Stimulated activated CD4-positive, alpha-beta T cell treated with anti-CD3 and anti-CD28 coated beads, TNF-alpha, amount 100 ng/mL, for 48 hours (primary cell): ENCODE results near the gene LAMB1.
A peak's percentile ranks its signal among the peaks of the same experiment; 100 is the strongest.
"Not testable (repeated sequence)": the region's sequence is repeated elsewhere in the genome, so short reads cannot be mapped to it uniquely, and the experiment has no call there.

ENCODE experiments used
- DNase-seq, 3 donors: peaks; one replicate each; pipeline ENCODE4 v3.0.0-alpha.2; 2020; ENCODE audit warnings: low read depth in 3 of 3

LAMB1 gene

GRCh38 chr7:107917763-107918651 is 85.0 kb downstream of the LAMB1 start:
- no peak for DNase-seq

DNA sequence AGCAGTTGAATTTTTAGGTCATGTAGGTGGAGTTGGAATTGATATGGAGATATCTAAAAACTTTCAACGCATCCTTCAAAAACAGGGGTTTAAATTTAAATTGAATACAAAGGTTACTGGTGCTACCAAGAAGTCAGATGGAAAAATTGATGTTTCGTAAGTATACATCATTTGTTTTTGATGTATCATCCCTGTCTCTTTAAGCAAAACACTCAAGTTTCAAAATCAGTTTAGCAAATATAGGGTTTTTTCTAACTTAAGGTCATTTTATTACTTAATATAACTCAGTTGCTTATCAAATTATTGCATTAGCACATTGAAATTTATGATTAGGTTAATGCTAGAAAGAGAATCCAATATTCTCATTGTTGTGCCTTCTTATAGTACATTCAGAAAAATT is 87.4 kb downstream of the LAMB1 start:
- no peak for DNase-seq

DNA sequence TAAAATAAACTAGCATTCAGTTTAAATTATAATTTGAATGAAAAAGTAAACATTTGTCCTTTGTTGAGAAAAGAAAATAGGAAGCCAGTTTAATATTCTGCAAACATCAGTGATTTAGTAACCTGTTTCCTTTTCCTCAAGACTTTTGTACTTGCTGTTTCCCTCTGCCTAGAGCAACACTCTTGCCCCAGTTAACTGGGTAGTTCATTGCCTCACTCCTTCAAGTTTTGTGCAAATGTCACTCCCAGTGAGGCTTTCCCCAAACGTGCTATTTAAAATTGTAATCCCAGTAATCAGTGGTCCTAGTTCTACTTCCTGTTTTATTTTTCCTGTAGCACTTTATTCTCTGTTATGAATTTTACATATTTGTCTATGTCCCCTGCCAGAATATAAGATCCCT is 88.1 kb downstream of the LAMB1 start:
- DNase-seq: no peak

GRCh38 chr7:107913851-107914250 is 89.1 kb downstream of the LAMB1 start:
- DNase-seq: no peak

DNA sequence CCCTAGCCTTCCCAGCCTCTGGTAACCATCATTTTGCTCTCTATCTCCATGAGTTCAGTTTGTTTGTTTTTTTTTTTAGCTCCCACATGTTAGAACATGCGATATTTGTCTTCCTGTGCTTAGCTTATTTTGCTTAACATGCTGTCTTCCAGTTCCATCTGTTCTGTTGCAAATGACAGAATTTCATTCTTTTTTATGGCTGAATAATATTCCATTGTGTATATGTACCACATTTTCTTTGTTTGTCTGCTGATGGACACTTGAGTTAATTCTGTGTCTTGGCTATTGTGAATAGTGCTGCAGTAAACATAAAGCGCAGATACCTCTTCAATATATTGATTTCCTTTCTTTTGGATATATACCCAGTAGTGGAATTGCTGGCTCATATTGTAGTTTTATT is 91.0 kb downstream of the LAMB1 start:
- no peak for DNase-seq

DNA sequence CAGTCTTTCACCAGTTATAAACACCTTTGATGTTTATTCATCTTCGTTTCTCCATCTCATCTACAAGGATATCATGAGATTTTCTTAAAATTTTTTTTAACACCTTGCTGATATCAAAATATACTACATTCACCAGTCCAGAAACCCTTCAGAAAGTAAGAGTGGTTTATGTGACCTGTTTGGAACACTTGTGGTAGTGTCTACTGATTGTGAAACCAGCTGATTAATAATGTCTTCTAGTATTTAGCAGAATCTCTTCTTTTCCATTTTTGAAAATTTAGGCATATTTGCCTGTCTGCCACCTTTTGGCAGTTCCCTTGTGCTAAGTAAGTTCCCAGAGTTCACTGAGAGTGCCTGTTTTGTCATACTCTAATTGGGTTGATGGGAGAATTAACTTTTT is 93.5 kb downstream of the LAMB1 start:
- no peak for DNase-seq

- no peak for DNase-seq
Observed at GRCh38 chr7:107907790-107908189, 95.2 kb downstream of the LAMB1 start.

DNA sequence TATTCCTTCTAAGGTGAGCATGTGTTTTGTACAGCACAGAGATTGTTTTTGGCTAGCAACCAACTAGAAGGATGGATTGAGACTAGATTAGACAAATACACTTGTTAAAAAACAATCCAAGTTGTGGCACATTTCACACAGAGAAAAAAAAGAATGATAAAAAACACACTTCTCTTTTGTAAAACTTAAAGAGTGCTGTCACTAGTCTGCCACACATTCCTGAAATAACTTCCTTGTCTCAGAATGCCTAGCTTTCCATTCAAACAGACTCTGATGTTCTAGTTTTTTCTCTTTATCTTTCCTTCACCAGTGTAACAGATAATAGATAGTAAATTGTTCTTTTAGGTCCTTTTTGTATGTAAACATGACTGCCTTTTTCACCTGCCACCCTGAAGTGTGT is 100.6 kb downstream of the LAMB1 start:
- DNase-seq: no peak

DNA sequence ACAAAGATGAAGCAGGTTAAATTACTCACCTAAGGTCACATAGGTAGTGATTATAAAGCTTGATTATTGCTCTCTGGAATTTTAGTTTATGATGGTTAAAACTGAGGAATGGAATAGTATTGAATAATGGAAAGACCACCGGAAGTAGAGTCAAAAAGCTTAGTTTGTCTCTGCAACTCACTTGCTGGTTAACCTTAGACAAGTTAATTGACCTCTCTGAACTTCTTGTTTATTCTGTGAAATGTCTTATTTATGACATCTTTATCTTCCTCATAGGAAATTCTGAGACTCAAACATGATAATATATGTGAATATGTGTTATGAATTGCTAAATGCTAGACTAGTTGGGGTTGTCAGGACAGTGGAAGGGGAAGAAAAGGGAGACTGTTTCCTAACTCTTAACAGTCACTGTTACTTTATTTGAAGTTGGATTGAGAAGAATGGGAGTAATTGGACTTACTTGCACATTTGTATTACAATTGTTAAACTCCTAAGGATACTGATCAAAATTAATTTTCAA is 102.4 kb downstream of the LAMB1 start:
- DNase-seq: no peak

DNA sequence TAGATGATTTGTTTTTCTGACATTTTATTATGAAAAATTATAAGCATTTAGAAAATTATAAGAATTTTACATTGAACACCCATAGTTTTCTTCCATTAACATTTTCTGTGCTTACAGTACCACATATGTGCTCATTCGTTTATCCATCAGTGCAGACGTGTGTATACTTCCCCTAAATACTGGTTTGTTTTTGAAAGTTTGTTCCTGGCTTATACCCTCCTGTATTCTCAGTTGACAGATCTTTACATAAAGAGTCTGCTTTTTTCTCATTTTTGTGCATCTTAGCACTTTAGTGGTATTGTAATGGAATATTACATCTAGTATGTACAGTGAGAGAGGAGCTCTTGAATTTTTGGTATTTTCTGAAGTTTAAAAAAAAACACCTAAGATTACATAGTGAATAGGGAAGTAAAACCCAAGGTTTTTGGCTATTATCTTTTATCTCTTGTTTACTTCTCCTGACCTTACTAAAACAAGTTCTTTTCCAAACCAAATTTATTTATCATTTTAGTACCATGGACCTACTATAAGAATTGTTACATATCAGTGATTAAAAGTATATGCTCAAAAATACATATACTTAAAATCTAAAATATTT is 103.9 kb downstream of the LAMB1 start:
- no peak for DNase-seq

DNA sequence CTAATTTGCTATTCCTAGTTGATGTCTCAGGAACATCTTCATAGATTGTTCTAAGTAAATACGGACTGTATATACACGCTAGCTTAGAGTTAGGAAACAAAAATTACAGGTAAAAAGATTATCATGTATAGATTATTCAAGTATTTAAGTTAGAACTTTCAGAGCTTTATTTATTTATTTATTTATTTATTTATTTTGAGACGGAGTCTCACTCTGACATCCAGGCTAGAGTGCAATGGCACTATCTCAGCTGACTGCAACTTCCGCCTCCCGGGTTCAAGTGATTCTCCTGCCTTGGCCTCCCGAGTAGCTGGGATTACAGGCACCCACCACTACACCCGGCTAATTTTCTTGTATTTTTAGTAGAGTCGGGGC is 110.6 kb downstream of the LAMB1 start:
- DNase-seq: not testable (repeated sequence)

DNA sequence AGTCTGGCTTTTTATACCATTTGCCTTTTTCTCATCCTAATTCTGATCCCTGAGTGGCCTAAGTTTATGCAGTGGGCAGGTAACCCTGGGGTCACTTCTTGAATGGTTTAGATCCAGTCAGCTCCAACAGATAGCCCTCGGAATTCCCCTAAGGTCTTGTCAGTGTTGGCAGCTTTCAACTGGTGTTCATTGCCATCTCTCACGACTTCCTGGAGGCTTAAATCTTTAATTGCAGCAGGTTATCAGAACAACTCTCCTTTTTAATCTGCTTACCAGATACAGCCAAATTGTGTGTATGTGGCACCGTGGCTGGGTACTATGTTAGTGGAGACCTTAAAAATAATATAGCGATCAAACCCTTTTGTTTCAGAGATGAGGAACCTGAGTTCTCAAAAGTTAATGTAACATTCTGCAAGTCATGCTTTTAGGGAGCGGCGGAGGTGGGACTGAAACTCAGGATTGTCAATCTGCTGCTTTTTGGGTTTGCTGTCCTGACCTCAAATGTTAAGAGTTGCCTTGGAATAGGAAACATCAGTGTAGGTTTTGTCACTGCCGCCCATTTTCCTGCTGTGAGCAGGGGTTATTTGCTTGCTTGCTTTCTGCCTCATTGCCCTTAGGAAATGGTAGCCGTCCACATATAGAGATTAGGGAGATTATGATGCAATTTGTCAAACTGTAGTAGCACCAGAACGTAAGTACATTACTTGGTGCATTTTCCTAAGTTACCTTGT is 111.2 kb downstream of the LAMB1 start:
- DNase-seq: no peak

DNA sequence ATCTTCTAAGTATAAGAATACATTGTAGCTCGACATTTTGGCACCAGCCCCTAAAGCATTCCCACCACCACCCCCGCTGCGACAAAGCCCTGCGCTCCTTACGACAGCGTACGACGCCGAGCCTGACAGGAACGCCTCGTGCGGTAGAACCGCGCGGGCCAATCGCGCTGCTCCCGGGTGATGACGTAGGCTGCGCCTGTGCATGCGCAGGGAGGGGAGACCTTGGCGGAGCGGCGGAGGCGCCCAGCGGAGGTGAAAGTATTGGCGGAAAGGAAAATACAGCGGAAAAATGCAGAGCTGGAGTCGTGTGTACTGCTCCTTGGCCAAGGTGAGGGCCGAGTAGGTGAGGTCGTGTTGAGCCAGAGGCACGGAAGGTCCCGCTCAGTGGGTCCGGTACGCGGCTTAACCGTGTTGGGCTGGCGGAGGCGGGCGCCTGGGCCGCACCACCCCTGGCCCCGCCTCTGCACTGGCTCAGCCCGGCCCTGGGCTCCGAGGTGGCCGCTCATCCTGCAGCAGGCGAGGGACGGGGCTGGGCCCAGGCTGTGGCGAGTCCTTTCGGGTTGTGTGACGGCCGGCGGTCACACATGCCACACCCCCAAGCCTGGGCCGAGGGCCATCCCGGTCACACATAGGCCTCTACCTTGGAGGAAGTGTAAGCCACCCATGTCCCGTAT is 111.9 kb downstream of the LAMB1 start, which contains the start of gene DLD:
Gene DLD, plus strand, starts transcription at position 222 of the 674 bp plus-strand sequence. Its CDS starts 68 bp downstream, at position 290.
- DNase-seq: peak; percentile 89 to 91 (median 90)

DNA sequence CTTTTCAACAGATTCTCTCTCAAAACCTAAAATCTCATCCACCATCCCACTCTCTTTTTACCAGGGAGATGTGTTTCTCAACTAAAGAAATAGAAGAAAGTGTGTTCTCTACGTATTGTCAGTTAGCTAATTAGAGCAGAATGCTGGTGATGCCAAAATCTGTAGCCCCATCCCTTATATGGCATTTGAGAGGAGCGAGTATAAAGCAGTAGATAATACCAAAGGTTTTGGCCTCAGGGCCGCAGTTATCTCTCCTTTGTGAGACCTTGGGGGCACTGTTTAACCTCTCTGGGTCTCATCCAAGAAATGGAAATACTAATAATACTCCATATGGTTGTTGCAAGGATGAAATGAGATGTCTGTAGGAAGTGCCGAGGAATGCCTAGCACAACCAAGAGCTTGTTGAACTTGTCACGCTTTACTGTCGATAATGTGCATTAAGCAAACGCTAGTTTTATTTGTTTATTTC is 112.4 kb downstream of the LAMB1 start:
- DNase-seq: no peak

- no peak for DNase-seq
Observed at GRCh38 chr7:107889992-107890391, 113.0 kb downstream of the LAMB1 start.

GRCh38 chr7:107887827-107888226 is 115.1 kb downstream of the LAMB1 start:
- not testable (repeated sequence) for DNase-seq

DNA sequence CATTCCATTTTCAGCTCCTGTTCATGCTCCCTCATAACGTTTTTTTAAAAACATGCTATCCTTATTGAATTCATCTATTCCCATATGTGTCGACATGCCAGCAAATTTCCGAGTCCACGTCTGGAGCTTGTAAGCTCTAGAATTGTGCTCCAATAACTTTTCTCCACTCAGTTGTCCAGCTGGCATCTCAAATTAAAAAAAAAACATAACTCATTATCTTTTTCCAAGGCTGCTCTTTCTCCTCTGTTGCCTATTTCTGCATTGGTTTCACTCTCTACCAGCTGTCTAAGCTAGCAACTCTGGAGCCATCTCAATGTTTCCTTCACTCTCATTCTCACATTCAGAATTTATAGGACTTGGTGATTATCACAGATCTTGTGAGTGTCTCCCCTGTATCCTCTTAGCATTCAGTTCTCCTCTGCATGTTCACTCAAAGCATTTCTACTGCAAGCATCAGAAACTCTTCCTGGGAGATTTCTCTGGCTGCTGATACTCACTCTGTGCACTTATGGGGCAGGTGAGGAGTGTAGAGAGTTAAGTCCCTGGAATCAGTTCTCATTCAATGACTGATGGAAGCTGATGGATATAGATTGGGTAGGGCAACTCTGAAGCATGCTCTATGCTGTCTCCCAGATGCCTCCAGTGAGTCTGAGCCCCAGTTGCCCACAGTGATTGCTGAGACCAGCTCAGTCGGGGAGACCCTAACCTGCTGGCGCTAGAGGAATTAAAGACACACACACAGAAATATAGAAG is 118.7 kb downstream of the LAMB1 start:
- DNase-seq: no peak

DNA sequence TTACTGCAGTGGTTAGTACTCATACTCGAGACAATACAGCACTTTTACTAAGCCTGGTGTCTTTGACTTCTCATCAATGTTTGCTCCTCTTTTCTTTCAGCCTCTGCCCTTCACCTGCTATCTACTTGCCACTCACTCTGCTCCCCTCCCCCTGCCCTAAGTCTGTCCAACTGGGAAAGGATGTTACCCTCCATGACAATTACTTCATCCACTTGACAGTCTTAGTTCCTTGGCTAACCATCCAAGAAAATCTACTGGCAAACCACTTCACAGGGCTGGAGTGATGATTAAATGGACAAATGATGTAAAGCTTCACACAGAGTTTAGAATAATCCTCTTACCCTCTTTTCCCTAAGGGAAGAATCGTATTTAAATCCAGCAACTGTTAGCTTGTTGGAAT is 120.2 kb downstream of the LAMB1 start:
- DNase-seq: no peak

DNA sequence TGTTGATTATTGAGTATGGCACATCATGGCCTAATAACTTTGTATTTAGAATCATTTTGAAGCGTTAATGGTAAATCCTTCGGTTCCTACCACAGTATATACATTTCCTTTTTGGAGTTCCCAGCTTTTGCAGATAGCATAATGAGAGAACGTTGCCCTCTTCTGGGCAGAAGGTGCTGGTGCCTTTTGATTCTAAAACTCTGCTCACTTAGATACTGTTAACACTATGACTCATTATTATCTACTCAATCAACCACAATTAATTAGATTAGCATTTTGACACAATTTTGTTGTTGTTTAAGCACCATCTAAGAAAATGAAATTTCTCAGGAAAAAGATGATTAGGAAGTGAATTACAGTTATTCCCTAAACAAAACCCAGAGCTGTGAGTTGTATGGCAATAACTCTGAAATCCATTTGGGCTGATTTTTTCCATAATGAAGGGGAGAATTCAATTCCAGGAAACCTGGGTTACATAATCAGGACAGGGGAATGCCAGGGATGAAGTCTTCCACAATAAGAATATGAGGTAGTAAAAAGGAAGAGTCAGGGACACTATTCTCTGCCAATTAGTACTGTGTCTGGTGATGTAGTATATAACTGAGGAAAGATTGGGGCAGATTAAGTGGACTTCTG is 123.4 kb downstream of the LAMB1 start:
- no peak for DNase-seq

- no peak for DNase-seq
Observed at GRCh38 chr7:107878636-107879035, 124.3 kb downstream of the LAMB1 start.
